GM20000 (cell line): Measurements from ENCODE around the gene TYROBP.

Experiments
- DNase-seq: peaks from one replicate; pipeline ENCODE4 v3.0.0; 2012; ENCODE audit warnings: low spot score
- TF ChIP-seq, protein P1 (sequence below): IDR thresholded peaks from 2 replicates; pipeline ENCODE4 v1.5.1; 2012; ENCODE audit warnings: mild to moderate bottlenecking, control low read depth; ENCODE audit errors: extremely low read depth, missing control alignments

The TYROBP gene

DNA sequence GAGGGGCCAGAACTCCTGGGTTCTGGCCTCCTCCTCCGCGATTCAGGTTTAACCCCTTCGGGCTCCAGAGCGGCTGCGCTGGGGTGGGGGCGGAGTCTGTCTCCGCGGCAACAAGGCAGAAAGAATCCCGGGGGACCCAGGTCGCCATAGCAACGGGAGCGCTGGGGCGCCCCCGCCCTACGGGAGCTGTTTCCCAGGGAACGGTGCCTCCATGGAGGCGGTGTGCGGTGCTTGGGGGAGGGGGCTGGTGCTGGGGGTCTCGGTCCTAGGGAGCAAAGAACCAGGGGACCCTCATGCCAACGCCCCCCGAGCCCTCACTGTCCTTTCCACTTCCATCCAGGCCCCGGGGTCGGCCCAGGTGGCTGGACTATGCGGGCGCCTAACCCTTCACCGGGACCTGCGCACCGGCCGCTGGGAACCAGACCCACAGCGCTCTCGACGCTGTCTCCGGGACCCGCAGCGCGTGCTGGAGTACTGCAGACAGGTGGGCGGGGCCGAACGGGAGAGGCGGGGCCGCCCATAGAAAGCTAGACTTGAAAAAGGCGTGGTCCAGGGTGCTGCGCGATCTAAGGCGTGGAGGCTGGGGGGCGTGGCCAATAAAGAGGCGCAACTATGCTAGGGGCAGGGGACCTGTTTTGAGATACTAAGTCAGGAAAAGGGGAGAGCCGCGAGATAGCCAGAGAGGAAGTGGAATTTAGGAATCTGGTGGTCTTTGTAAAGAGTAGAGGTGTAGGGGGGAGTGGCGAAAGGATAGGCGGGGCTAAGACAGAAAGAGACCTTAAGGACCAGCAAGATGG, 38.6 kb downstream of the TYROBP start:
- DNase-seq = peak; percentile 91
- TF ChIP-seq, protein P1, sequence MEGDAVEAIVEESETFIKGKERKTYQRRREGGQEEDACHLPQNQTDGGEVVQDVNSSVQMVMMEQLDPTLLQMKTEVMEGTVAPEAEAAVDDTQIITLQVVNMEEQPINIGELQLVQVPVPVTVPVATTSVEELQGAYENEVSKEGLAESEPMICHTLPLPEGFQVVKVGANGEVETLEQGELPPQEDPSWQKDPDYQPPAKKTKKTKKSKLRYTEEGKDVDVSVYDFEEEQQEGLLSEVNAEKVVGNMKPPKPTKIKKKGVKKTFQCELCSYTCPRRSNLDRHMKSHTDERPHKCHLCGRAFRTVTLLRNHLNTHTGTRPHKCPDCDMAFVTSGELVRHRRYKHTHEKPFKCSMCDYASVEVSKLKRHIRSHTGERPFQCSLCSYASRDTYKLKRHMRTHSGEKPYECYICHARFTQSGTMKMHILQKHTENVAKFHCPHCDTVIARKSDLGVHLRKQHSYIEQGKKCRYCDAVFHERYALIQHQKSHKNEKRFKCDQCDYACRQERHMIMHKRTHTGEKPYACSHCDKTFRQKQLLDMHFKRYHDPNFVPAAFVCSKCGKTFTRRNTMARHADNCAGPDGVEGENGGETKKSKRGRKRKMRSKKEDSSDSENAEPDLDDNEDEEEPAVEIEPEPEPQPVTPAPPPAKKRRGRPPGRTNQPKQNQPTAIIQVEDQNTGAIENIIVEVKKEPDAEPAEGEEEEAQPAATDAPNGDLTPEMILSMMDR = no peak

DNA sequence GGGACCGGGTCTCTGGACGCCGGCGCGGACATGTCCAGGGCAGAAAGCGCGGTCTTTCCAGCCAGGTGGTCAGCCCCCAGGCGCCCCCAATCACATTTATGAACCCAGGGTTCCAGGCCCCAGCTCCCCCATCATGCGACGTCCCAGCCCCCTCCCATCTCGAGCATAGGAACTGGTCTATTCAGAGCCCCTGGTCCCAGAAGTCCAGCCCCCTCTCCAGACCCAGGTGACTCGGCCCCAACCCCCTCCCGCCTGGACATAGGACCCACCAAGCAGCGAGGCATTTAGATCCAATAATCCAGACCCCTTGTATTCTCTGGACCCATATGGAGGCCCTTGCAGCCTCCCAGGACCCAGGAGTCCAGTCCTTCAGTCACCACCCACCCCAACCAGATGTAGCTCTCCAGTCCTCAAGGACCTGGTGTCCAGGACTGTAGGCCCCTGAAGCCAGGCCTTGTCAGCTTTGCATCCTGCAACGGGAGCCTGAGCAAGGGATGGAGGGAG, 39.2 kb downstream of the TYROBP start:
- TF ChIP-seq, protein P1 = no peak
- no peak for DNase-seq

DNA sequence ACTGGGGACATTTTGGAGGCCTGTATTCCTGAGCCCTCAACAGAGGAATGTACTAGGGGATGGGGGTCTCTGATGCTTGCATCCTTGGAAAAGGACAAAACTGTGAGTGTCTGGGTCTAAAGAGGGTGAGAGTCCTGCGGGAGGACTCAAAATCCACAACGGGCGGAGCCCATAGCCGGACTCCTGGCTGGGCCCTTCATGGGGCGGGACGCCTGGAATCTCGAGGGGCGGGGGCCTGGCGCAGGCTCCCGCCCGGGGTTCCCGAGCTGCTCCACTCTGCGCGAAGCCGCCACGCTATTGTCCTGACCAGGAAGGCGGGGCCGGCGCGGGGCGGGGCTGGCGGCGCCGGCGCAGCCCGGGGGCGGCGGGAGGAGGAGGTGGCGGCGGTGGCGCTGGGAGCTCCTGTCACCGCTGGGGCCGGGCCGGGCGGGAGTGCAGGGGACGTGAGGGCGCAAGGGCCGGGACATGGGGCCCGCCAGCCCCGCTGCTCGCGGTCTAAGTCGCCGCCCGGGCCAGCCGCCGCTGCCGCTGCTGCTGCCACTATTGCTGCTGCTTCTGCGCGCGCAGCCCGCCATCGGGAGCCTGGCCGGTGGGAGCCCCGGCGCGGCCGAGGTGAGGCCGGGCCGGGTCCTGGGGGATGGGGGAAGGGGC, 39.8 kb downstream of the TYROBP start, which contains the start of gene APLP1:
TSS of gene APLP1 (plus strand) at position 403 of the 651 bp plus-strand sequence. CDS start at position 466, 63 bp downstream.
- peak; percentile 85 for DNase-seq
- TF ChIP-seq, protein P1 = no peak

DNA sequence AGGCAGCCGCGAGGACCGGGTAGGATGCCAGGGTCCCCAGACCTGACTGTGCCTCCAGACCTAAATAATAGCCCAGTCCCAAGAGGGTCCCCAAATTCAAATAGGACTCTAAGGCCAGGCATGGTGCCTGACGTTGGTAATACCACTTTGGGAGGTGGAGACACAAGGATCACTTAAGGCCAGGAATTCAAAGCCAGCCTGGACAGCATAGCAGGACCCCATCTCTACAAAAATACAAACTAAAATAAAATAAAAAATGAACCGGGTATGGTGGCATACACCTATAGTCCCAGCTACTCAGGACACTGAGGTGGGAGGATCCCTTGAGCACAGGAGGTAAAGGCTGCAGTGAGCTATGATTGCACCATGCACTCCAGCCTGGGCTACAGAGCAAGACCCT, 45.1 kb downstream of the TYROBP start:
- DNase-seq = no peak
- TF ChIP-seq, protein P1 = no peak

DNA sequence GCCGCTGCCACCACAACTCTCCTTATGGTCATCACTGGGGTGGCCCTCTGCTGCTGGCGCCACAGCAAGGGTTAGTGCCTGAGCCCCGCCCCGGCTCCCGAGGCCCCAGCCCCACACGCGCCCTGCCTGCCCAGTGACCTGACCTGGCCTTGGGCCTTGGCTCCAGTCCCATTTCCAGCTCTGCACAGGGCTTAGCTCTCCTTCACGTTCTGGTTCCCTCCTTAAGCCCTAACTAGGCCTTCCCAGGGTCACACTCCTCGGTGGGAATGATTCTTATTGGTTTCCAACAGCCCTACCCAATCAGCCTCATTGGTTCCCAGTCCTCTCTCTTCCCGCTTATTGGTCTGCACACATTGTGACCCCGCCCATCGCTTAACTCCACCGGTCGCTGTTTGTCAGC, 45.6 kb downstream of the TYROBP start:
- DNase-seq = no peak
- TF ChIP-seq, protein P1 = no peak

DNA sequence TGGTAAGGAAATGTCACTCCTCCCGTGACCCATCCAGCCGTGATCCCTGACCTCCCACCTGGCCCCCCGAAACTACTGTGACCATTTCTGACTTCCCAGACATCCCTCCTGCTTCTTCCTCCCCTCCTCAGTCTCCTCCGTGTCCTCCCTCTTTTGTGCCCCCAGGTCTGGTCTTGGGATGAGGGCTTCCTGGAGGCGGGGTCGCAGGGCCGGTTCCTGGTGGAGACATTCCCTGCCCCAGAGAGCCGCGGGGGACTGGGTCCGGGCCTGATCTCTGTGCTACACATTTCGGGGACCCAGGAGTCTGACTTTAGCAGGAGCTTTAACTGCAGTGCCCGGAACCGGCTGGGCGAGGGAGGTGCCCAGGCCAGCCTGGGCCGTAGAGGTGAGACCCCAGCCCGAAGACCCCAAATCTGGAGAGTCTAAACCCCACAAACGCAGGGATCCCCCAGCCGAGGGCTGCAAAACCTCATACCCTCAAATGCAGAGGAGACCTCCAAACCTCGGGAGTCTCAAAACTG, 46.4 kb downstream of the TYROBP start:
- DNase-seq = no peak
- TF ChIP-seq, protein P1 = no peak
